ENCODE results near the gene HAGH. TPM values are rescaled to one million over a fixed set of nuclear protein-coding genes. Genes with fewer than 3 reads are reported as not detected.

Gene HAGH
- polyA plus RNA-seq, 2 donors, result 41.1 to 57.9 TPM

DNA sequence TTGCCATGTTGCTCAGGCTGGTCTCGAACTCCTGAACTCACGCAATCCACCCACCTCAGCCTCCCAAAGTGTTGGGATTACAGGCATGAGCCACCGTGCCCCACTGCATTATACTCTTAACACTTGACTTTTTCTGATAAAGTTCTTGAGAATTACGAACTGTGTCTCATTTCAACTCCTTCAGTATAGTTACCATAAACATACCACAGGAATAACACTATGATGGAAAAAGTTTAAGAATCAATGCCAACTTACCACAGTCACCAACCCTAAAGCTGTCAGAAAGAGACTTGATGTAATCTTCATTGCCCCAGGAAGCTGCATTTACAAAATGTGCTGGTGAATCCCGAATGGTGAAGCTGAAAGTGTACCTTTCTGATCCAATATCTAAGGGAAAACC is 35.1 kb upstream of the HAGH start:
- 71 to 79% methylated on average over 5 of the region's 5 CpGs for WGBS, 2 donors

DNA sequence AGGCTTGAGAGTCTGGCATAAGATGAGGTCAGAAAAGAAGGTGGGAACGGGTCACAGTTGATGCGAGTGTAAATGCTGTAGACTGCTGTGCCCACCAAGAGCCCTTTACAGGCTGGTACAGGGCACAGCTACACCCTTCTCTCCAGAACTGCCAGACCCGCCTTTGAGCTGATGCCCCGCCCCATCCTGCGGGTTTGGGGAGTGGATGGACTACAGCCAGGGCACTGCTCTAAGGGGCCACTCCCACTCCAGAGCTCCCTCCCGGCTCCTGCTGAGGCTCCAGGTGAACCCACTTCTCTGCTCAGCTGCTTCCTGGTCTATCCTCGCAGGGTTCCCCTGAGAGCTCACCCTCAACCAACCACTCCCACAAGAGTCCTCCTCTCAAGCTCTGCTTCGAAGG is 33.0 kb upstream of the HAGH start:
- no peak overlapping the region for H3K27ac ChIP-seq (ENCODE audit: low read depth in 2 of 2, low read length in 1 of 2)
- peaks cover 0 to 2% of the 10 kb centered on the region in 2 donors for H3K4me1 ChIP-seq (ENCODE audit: control insufficient read depth in 2 of 2, insufficient read depth in 2 of 2, low read length in 1 of 2)
- 22 to 26% methylated on average over 8 of the region's 8 CpGs for WGBS, 2 donors
- H3K27me3 ChIP-seq (ENCODE audit: control insufficient read depth in 1 of 2, insufficient read depth in 2 of 2, low read length in 2 of 2), result peaks cover 0 to 7% of the 10 kb centered on the region in 2 donors
- H3K36me3 ChIP-seq (ENCODE audit: control insufficient read depth in 2 of 2, insufficient read depth in 2 of 2, low read length in 1 of 2), result no peaks in the 10 kb centered on the region
- no peaks in the 10 kb centered on the region for H3K9me3 ChIP-seq (ENCODE audit: control insufficient read depth in 2 of 2, insufficient read depth in 1 of 2, low read depth in 1 of 2, low read length in 1 of 2)
- H3K4me3 ChIP-seq (ENCODE audit: low read depth in 1 of 2, low read length in 2 of 2), result no peak overlapping the region

More for the DNA sequence above, 35.1 kb upstream of the HAGH start:
- Histone ChIP-seq H3K36me3 (ENCODE audit: control insufficient read depth in 2 of 2, insufficient read depth in 2 of 2, low read length in 1 of 2) (no peaks in the 10 kb centered on the region), H3K27ac (ENCODE audit: low read depth in 2 of 2, low read length in 1 of 2) (no peak overlapping the region), H3K27me3 (ENCODE audit: control insufficient read depth in 1 of 2, insufficient read depth in 2 of 2, low read length in 2 of 2) (peaks cover 0 to 6% of the 10 kb centered on the region in 2 donors), H3K9me3 (ENCODE audit: control insufficient read depth in 2 of 2, insufficient read depth in 1 of 2, low read depth in 1 of 2, low read length in 1 of 2) (no peaks in the 10 kb centered on the region), H3K4me3 (ENCODE audit: low read depth in 1 of 2, low read length in 2 of 2) (no peak overlapping the region), H3K4me1 (ENCODE audit: control insufficient read depth in 2 of 2, insufficient read depth in 2 of 2, low read length in 1 of 2) (peaks cover 0 to 2% of the 10 kb centered on the region in 2 donors)

DNA sequence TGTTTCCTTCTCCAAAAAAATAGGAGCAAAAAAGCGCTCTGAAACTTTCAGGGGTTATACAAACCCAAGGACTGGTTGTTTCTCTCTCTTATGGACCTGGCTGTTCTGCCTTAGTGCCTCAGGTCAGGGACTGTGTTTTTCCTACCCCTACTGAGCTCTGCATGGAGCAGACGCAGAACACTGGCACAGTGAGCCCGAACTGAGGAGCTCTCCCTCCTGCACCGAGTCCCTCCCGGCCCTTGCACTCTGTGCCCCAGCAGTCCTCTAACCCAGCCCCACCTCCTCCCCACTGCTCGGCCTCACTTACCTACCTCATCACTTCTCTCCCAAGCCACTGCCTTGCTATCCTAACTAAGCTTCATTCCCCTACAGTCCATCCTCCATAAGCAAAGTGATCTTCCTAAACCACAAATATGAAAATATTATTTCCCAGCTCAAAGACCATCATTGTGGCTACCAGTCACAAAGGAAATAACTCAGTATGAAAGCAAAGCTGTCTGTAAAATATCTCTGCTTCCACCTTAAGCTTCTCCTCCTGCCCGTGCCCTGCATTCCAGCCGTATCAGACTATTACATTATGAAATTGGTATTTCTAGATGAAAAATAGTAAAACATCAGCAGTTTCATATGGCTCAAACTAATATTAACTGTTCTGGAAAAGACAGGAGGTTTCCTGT is 31.7 kb upstream of the HAGH start:
- Histone ChIP-seq H3K9me3 (ENCODE audit: control insufficient read depth in 2 of 2, insufficient read depth in 1 of 2, low read depth in 1 of 2, low read length in 1 of 2) (no peaks in the 10 kb centered on the region), H3K27ac (ENCODE audit: low read depth in 2 of 2, low read length in 1 of 2) (no peak overlapping the region), H3K4me3 (ENCODE audit: low read depth in 1 of 2, low read length in 2 of 2) (no peak overlapping the region), H3K36me3 (ENCODE audit: control insufficient read depth in 2 of 2, insufficient read depth in 2 of 2, low read length in 1 of 2) (no peaks in the 10 kb centered on the region), H3K27me3 (ENCODE audit: control insufficient read depth in 1 of 2, insufficient read depth in 2 of 2, low read length in 2 of 2) (peaks cover 0 to 5% of the 10 kb centered on the region in 2 donors), H3K4me1 (ENCODE audit: control insufficient read depth in 2 of 2, insufficient read depth in 2 of 2, low read length in 1 of 2) (peaks cover 0 to 2% of the 10 kb centered on the region in 2 donors)
- 28 to 47% methylated on average over 8 of the region's 8 CpGs for WGBS, 2 donors

DNA sequence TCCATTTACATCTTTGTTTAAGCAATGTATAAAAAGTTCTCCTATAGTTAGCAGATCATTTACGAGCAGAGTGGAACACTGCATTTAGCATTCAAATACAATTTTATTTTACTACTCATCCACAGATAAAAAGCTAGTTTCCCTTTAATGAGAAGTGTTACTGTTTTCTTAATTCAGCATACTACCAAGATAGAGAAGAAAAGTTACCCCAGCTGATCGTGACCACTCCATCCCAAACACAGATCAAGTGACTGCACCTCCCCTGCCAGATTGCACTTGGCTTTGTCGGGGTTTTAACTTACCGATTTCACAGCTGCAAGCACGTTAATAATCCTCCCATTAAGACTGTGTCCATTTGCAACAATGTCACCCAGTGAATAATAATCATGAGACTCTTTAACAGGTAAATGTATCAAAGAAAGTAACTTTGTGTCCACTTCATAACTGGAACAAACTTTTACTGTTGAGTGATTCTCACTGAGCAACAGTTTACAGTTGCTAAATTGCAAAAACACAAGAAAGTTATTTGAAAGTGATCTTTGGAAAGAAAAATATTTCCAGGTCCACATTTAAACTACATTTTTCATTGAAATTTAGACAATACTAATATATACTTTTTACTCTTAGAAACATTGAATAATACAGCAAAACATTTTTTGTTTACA is 30.9 kb upstream of the HAGH start:
- H3K9me3 ChIP-seq (ENCODE audit: control insufficient read depth in 2 of 2, insufficient read depth in 1 of 2, low read depth in 1 of 2, low read length in 1 of 2), result no peaks in the 10 kb centered on the region
- no peak overlapping the region for H3K27ac ChIP-seq (ENCODE audit: low read depth in 2 of 2, low read length in 1 of 2)
- H3K36me3 ChIP-seq (ENCODE audit: control insufficient read depth in 2 of 2, insufficient read depth in 2 of 2, low read length in 1 of 2), result no peaks in the 10 kb centered on the region
- WGBS, 2 donors, result 53 to 54% methylated on average over 5 of the region's 5 CpGs
- peaks cover 0 to 5% of the 10 kb centered on the region in 2 donors for H3K27me3 ChIP-seq (ENCODE audit: control insufficient read depth in 1 of 2, insufficient read depth in 2 of 2, low read length in 2 of 2)
- H3K4me1 ChIP-seq (ENCODE audit: control insufficient read depth in 2 of 2, insufficient read depth in 2 of 2, low read length in 1 of 2), result peaks cover 0 to 2% of the 10 kb centered on the region in 2 donors
- no peak overlapping the region for H3K4me3 ChIP-seq (ENCODE audit: low read depth in 1 of 2, low read length in 2 of 2)

DNA sequence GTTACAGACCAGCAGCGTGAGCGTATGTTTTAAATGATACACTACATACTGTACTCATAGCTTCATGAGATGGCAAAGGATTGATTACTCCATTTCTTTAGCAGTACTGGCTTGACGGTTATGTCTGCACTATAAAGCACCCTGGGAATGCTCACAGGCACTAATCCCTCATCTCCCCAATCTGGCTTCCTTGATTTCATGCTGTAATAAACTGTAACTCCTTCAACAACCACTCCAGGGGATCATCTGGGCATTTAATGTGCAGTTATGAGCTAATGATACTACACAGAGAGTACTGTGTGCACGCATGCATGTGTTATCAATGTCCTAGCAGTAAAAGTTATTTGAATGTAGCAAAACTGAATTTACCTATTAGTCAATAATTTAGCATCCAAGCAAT is 25.2 kb upstream of the HAGH start:
- peaks cover 0 to 2% of the 10 kb centered on the region in 2 donors for H3K27me3 ChIP-seq (ENCODE audit: control insufficient read depth in 1 of 2, insufficient read depth in 2 of 2, low read length in 2 of 2)
- no peak overlapping the region for H3K4me3 ChIP-seq (ENCODE audit: low read depth in 1 of 2, low read length in 2 of 2)
- H3K9me3 ChIP-seq (ENCODE audit: control insufficient read depth in 2 of 2, insufficient read depth in 1 of 2, low read depth in 1 of 2, low read length in 1 of 2), result no peaks in the 10 kb centered on the region
- H3K36me3 ChIP-seq (ENCODE audit: control insufficient read depth in 2 of 2, insufficient read depth in 2 of 2, low read length in 1 of 2), result no peaks in the 10 kb centered on the region
- H3K4me1 ChIP-seq (ENCODE audit: control insufficient read depth in 2 of 2, insufficient read depth in 2 of 2, low read length in 1 of 2), result no peaks in the 10 kb centered on the region
- 67 to 75% methylated on average over 4 of the region's 4 CpGs for WGBS, 2 donors
- H3K27ac ChIP-seq (ENCODE audit: low read depth in 2 of 2, low read length in 1 of 2), result no peak overlapping the region

DNA sequence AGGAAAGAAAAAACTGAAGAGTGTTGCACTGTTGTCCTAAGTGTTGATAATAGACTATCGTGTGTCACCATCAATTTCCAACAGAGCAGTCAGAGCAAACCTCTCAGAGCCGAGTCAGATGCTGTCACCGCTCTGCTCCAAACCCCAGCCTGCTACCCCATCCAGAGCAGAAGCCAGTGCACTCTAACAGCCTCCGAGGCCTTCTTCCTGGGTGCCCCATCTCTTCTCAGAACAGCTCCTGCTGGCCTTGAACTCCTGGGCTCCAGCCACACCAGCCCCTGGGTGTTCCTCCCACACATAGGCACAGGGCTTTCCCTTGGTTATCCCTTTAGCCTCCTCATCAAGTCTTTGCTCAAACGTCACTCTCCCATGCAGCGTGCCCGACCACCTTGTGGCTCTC is 24.4 kb upstream of the HAGH start:
- Histone ChIP-seq H3K4me3 (ENCODE audit: low read depth in 1 of 2, low read length in 2 of 2) (no peak overlapping the region), H3K4me1 (ENCODE audit: control insufficient read depth in 2 of 2, insufficient read depth in 2 of 2, low read length in 1 of 2) (no peaks in the 10 kb centered on the region)

DNA sequence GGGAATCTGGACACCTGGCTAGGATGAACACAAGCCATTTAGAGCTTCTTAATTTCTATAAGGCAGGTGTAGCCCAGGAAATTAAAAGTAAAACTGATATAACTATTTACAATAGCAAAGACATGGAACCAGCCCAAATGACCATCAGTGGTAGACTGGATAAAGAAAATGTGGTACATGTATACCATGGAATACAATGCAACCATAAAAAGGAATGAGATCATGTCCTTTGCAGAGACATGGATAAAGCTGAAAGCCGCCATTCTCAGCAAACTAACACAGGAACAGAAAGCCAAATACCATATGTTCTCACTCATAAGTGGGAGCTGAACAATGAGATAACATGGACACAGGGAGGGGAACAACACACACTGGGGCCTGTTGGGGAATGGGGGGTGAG is 19.8 kb upstream of the HAGH start:
- Histone ChIP-seq H3K27ac (ENCODE audit: low read depth in 2 of 2, low read length in 1 of 2) (no peak overlapping the region), H3K4me3 (ENCODE audit: low read depth in 1 of 2, low read length in 2 of 2) (no peak overlapping the region), H3K4me1 (ENCODE audit: control insufficient read depth in 2 of 2, insufficient read depth in 2 of 2, low read length in 1 of 2) (no peaks in the 10 kb centered on the region), H3K27me3 (ENCODE audit: control insufficient read depth in 1 of 2, insufficient read depth in 2 of 2, low read length in 2 of 2) (no peaks in the 10 kb centered on the region), H3K36me3 (ENCODE audit: control insufficient read depth in 2 of 2, insufficient read depth in 2 of 2, low read length in 1 of 2) (no peaks in the 10 kb centered on the region), H3K9me3 (ENCODE audit: control insufficient read depth in 2 of 2, insufficient read depth in 1 of 2, low read depth in 1 of 2, low read length in 1 of 2) (no peaks in the 10 kb centered on the region)
- WGBS, 2 donors, result 84 to 92% methylated on average over 1 of the region's 1 CpG

More for the DNA sequence above, 24.4 kb upstream of the HAGH start:
- peaks cover 0 to 2% of the 10 kb centered on the region in 2 donors for H3K27me3 ChIP-seq (ENCODE audit: control insufficient read depth in 1 of 2, insufficient read depth in 2 of 2, low read length in 2 of 2)
- H3K9me3 ChIP-seq (ENCODE audit: control insufficient read depth in 2 of 2, insufficient read depth in 1 of 2, low read depth in 1 of 2, low read length in 1 of 2), result no peaks in the 10 kb centered on the region
- H3K27ac ChIP-seq (ENCODE audit: low read depth in 2 of 2, low read length in 1 of 2), result no peak overlapping the region
- H3K36me3 ChIP-seq (ENCODE audit: control insufficient read depth in 2 of 2, insufficient read depth in 2 of 2, low read length in 1 of 2), result no peaks in the 10 kb centered on the region
- 74 to 78% methylated on average over 7 of the region's 7 CpGs for WGBS, 2 donors

DNA sequence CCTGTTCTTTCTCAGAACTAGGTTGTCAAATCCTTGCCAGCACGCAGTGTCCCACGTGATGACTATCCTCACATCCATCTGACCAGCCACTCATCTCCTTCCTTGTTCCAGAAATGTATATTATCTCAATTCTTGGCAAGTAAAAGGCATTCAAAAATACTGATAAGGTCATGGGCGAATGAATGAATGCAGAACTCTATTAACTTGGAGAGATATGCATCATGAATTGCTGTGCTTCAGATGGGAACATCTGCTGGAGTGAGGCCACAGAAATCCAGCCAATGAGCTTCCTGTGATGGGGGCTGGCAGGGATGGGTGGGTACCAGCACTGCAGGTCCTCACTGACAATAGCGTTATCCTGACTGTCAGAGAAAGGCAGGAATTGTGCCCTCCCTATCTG is 19.4 kb upstream of the HAGH start:
- Histone ChIP-seq H3K27me3 (ENCODE audit: control insufficient read depth in 1 of 2, insufficient read depth in 2 of 2, low read length in 2 of 2) (no peaks in the 10 kb centered on the region), H3K4me1 (ENCODE audit: control insufficient read depth in 2 of 2, insufficient read depth in 2 of 2, low read length in 1 of 2) (no peaks in the 10 kb centered on the region), H3K9me3 (ENCODE audit: control insufficient read depth in 2 of 2, insufficient read depth in 1 of 2, low read depth in 1 of 2, low read length in 1 of 2) (no peaks in the 10 kb centered on the region), H3K4me3 (ENCODE audit: low read depth in 1 of 2, low read length in 2 of 2) (no peak overlapping the region), H3K36me3 (ENCODE audit: control insufficient read depth in 2 of 2, insufficient read depth in 2 of 2, low read length in 1 of 2) (no peaks in the 10 kb centered on the region), H3K27ac (ENCODE audit: low read depth in 2 of 2, low read length in 1 of 2) (no peak overlapping the region)
- 55 to 65% methylated on average over 4 of the region's 4 CpGs for WGBS, 2 donors

DNA sequence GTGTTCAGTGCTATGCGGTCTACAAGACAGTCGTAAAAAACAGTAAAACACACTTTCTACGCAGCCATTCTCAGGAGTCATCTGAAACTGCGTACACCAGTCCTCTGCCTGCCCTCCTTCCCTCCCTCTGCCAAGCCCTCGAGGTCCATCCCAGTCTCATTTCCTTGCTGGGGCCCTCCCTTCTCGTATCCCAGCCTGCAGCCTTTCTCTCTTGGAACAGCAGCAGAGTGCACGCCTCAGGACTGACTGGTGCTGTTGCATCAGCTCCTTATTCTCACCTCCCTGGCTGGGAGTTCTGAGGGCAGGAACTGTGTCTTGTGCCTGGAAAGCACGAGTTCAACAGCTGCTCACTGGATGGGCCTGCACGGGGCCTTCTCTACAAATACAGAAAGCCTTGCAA is 12.9 kb upstream of the HAGH start:
- Histone ChIP-seq H3K4me3 (ENCODE audit: low read depth in 1 of 2, low read length in 2 of 2) (no peak overlapping the region), H3K36me3 (ENCODE audit: control insufficient read depth in 2 of 2, insufficient read depth in 2 of 2, low read length in 1 of 2) (peaks cover 0 to 3% of the 10 kb centered on the region in 2 donors), H3K27me3 (ENCODE audit: control insufficient read depth in 1 of 2, insufficient read depth in 2 of 2, low read length in 2 of 2) (no peaks in the 10 kb centered on the region), H3K4me1 (ENCODE audit: control insufficient read depth in 2 of 2, insufficient read depth in 2 of 2, low read length in 1 of 2) (no peaks in the 10 kb centered on the region), H3K27ac (ENCODE audit: low read depth in 2 of 2, low read length in 1 of 2) (no peak overlapping the region), H3K9me3 (ENCODE audit: control insufficient read depth in 2 of 2, insufficient read depth in 1 of 2, low read depth in 1 of 2, low read length in 1 of 2) (no peaks in the 10 kb centered on the region)
- 53 to 68% methylated on average over 9 of the region's 9 CpGs for WGBS, 2 donors

DNA sequence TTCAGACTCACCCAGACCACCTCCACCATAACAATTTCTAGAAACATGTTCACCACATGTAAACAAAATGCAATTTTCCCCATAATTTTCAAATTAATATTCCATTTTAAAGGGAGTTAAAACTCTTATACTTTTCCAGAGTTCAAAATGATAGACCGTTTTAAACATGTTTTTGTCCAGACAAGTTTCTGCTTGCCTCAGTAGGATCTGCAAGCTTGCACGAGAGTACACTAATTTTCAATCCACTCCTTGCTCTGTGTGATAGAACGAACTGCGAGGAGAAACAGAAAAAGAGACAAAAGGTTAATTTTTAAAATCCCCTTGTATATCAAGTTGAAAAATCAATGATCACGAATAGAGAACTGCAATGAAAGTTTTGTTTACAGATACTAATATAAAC is 7.5 kb upstream of the HAGH start:
- 35 to 47% methylated on average over 5 of the region's 5 CpGs for WGBS, 2 donors
- Histone ChIP-seq H3K27me3 (ENCODE audit: control insufficient read depth in 1 of 2, insufficient read depth in 2 of 2, low read length in 2 of 2) (no peaks in the 10 kb centered on the region), H3K9me3 (ENCODE audit: control insufficient read depth in 2 of 2, insufficient read depth in 1 of 2, low read depth in 1 of 2, low read length in 1 of 2) (no peaks in the 10 kb centered on the region), H3K4me1 (ENCODE audit: control insufficient read depth in 2 of 2, insufficient read depth in 2 of 2, low read length in 1 of 2) (no peaks in the 10 kb centered on the region), H3K36me3 (ENCODE audit: control insufficient read depth in 2 of 2, insufficient read depth in 2 of 2, low read length in 1 of 2) (peaks cover 0 to 5% of the 10 kb centered on the region in 2 donors), H3K27ac (ENCODE audit: low read depth in 2 of 2, low read length in 1 of 2) (peak overlapping the region; percentile 38 to 64), H3K4me3 (ENCODE audit: low read depth in 1 of 2, low read length in 2 of 2) (no peak overlapping the region)

All from esophagus (tissue), 2 donors.